ENCODE data around the gene LRPPRC.

DNA sequence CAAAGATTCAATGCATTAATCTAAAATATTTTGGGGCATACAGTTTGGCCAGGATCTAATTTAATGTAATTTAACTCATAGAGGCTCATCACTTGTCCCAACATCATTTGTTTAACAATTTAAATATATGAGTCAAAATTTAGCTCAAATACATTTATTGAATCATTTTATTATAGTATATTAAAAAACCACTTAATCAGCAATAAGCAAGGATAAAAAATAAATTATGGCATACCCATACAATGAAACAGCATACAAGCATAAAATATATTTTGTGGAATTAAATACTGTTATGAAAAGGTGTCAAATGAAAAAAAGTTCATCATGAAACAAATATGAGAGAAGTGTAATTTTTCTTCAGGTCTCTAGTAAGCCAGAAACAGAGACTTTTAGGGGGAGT lies 34.9 kb downstream of the LRPPRC start:
- TF ChIP-seq, protein P1, sequence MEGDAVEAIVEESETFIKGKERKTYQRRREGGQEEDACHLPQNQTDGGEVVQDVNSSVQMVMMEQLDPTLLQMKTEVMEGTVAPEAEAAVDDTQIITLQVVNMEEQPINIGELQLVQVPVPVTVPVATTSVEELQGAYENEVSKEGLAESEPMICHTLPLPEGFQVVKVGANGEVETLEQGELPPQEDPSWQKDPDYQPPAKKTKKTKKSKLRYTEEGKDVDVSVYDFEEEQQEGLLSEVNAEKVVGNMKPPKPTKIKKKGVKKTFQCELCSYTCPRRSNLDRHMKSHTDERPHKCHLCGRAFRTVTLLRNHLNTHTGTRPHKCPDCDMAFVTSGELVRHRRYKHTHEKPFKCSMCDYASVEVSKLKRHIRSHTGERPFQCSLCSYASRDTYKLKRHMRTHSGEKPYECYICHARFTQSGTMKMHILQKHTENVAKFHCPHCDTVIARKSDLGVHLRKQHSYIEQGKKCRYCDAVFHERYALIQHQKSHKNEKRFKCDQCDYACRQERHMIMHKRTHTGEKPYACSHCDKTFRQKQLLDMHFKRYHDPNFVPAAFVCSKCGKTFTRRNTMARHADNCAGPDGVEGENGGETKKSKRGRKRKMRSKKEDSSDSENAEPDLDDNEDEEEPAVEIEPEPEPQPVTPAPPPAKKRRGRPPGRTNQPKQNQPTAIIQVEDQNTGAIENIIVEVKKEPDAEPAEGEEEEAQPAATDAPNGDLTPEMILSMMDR (IDR thresholded peaks at IDR 0.05): no peak
- TF ChIP-seq EP300 (IDR thresholded peaks at IDR 0.05): no peak
